Thoracic aorta (tissue), 2 donors: ENCODE data around the gene HOXC10. TPM values are rescaled to one million over a fixed set of nuclear protein-coding genes. Genes with fewer than 3 reads are reported as not detected.

Source experiments
- ATAC-seq: fragments of 150-250 bp; one replicate; pipeline ENCODE4 v1.8.0; 2017; ENCODE audit warnings: low read depth; ENCODE audit not compliant: insufficient number of reproducible peaks, low FRiP score
- DNase-seq: peaks from one replicate; pipeline ENCODE4 v3.0.0-alpha.2; 2020; ENCODE audit warnings: low spot score
- H3K27ac ChIP-seq, 2 donors: fragments of 200-600 bp; sonication (generic); 1 replicate in 1 of 2; 2 replicates in 1 of 2; pipeline ENCODE4 v1.5.1; 2016; ENCODE audit warnings: mild to moderate bottlenecking in 2 of 2, moderate library complexity in 2 of 2
- H3K27me3 ChIP-seq: fragments of 200-600 bp; sonication (generic); replicated peaks from 2 replicates; pipeline ENCODE4 v1.6.0; 2016; ENCODE audit warnings: mild to moderate bottlenecking; ENCODE audit not compliant: insufficient read depth
- H3K36me3 ChIP-seq: fragments of 200-600 bp; sonication (generic); one replicate; pipeline ENCODE4 v1.5.1; 2016
- H3K4me1 ChIP-seq, 2 donors: fragments of 200-600 bp; sonication (generic); 1 replicate in 1 of 2; 2 replicates in 1 of 2; pipeline versions ENCODE4 v1.5.1 to v1.6.0; 2016; ENCODE audit warnings: low read depth in 2 of 2, mild to moderate bottlenecking in 1 of 2; ENCODE audit not compliant: control insufficient read depth in 1 of 2
- H3K4me3 ChIP-seq: fragments of 200-600 bp; sonication (generic); 2 replicates; pipeline ENCODE4 v1.5.1; 2016; ENCODE audit warnings: mild to moderate bottlenecking
- H3K9me3 ChIP-seq: fragments of 200-600 bp; sonication (generic); 2 replicates; pipeline ENCODE4 v1.5.1; 2016
- total RNA-seq, 2 donors: library from RNA; depleted of rRNA; stranded (reverse); fragments of >200 nt; gene quantifications; one replicate each; pipeline versions ENCODE4 v1.1.0 to v1.2.3, GENCODE V29; 2016
- TF ChIP-seq, protein P1 (sequence below): fragments of 200-600 bp; sonication (generic); IDR thresholded peaks from one replicate; pipeline ENCODE4 v1.5.1; 2019; ENCODE audit warnings: antibody characterized with exemption

HOXC10 gene
- total RNA-seq, 2 donors from 2014 or later, result not detected

DNA sequence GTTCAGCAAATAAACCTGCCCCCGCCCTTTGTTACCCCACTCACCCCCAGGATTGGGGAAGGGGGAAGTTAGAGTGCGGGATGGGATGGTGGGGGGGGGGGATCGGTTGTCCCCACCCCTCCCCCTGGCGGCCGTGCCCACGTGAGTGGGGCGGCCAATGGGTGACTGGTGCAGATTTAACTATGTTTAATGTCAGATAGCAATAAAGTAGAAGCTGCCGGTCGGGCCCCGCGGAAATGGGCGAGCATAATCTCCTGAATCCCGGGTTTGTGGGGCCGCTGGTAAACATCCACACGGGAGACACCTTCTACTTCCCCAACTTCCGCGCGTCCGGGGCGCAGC is 30.3 kb upstream of the HOXC10 start, which contains the start of gene HOXC12:
Gene HOXC12, plus strand, starts transcription at position 210 of the 342 bp plus-strand sequence. Its CDS starts 27 bp downstream, at position 237.
- no peak for ATAC-seq
- Histone ChIP-seq H3K36me3 (no peaks in the 10 kb centered on the region), H3K4me1 (peaks cover 0 to 11% of the 10 kb centered on the region in 2 donors), H3K27me3 (peaks cover 40% of the 10 kb centered on the region), H3K4me3 (no peak within 1 kb of the TSS), H3K27ac (peak within 1 kb of the TSS in 1 of 2 donors; percentile 35), H3K9me3 (no peaks in the 10 kb centered on the region)
- DNase-seq, result no peak
- TF ChIP-seq, protein P1, sequence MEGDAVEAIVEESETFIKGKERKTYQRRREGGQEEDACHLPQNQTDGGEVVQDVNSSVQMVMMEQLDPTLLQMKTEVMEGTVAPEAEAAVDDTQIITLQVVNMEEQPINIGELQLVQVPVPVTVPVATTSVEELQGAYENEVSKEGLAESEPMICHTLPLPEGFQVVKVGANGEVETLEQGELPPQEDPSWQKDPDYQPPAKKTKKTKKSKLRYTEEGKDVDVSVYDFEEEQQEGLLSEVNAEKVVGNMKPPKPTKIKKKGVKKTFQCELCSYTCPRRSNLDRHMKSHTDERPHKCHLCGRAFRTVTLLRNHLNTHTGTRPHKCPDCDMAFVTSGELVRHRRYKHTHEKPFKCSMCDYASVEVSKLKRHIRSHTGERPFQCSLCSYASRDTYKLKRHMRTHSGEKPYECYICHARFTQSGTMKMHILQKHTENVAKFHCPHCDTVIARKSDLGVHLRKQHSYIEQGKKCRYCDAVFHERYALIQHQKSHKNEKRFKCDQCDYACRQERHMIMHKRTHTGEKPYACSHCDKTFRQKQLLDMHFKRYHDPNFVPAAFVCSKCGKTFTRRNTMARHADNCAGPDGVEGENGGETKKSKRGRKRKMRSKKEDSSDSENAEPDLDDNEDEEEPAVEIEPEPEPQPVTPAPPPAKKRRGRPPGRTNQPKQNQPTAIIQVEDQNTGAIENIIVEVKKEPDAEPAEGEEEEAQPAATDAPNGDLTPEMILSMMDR, result no peak

DNA sequence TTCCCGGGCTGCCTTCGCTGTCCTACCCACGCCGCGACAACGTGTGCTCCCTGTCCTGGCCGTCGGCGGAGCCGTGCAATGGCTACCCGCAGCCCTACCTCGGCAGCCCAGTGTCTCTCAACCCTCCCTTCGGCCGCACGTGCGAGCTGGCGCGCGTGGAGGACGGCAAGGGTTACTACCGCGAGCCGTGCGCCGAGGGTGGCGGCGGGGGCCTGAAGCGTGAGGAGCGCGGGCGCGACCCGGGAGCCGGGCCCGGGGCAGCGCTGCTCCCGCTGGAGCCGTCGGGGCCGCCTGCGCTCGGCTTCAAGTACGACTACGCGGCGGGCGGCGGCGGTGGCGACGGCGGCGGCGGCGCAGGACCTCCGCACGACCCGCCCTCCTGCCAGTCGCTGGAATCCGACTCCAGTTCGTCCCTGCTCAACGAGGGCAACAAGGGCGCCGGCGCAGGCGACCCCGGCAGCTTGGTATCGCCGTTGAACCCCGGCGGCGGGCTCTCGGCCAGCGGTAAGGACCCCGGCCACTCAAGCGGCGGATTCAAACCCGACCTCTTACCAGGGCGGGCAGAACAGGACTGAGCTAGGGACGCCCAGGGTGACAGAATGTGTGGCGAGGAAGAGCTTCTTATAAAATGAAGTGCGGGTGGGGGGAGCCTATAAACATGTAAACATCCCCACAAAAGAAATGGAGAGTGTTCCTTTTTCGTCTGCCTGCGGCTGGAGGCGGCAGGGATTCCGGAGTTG is 29.7 kb upstream of the HOXC10 start:
- no peak overlapping the region for H3K4me3 ChIP-seq
- peak overlapping the region in 1 of 2 donors; percentile 35 for H3K27ac ChIP-seq
- no peaks in the 10 kb centered on the region for H3K9me3 ChIP-seq
- H3K36me3 ChIP-seq, result no peaks in the 10 kb centered on the region
- H3K4me1 ChIP-seq, result peaks cover 0 to 11% of the 10 kb centered on the region in 2 donors
- TF ChIP-seq, protein P1, result no peak
- H3K27me3 ChIP-seq, result peaks cover 36% of the 10 kb centered on the region
- ATAC-seq, result no peak
- no peak for DNase-seq

DNA sequence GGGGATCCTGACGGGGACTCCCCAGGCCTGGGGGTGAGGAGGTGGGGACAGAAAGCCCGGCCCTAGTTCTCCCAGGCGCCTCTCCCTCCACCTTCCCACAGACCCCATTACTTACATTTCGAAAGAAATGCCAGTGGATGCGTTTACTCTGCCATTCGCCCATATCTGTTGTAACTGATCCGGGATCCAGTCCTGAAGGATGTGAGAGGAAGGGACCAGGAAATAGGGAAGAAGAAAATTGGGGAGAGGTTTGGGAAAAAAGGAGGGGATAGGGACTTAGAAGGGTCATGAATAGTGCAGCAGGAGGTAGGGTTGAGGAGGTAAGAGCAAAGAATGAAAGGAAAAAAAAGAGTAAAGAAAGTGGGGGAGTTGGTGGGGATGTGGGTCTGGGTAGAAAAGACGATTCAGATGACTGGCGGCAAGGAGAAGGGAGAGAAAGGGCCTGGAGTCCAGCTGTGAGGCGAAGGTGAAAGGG is 29.1 kb upstream of the HOXC10 start:
- Histone ChIP-seq H3K36me3 (no peaks in the 10 kb centered on the region), H3K27me3 (peaks cover 36% of the 10 kb centered on the region), H3K9me3 (no peaks in the 10 kb centered on the region), H3K4me1 (peaks cover 0 to 11% of the 10 kb centered on the region in 2 donors), H3K27ac (peak overlapping the region in 1 of 2 donors; percentile 35), H3K4me3 (no peak overlapping the region)
- ATAC-seq (no peak), DNase-seq (no peak)
- TF ChIP-seq, protein P1, result no peak

DNA sequence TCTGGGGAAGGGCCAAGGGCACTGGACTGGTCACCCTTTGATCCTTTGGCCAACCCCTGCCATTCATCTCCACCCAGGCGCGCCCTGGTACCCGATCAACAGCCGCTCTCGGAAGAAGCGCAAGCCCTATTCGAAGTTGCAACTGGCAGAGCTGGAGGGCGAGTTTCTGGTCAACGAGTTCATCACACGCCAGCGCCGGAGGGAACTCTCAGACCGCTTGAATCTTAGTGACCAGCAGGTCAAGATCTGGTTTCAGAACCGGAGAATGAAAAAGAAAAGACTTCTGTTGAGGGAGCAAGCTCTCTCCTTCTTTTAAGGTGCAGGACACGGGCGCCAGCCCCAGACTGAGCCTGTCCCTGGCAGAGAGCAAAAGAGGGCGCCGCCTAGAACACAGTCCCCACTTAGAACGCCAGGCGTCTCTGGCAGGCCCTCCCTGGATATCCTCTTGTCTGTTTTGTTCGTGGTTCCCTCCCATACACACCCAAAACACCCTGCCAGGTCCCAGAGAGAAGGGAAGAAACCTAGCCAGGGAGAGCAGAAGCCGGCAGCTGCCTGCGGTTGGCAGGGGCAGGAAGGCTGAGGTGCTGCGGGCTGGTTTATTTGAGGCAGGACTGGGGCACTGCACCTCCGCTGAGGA is 28.6 kb upstream of the HOXC10 start:
- ATAC-seq (no peak), DNase-seq (no peak)
- H3K27ac ChIP-seq, result no peak overlapping the region
- no peaks in the 10 kb centered on the region for H3K36me3 ChIP-seq
- H3K27me3 ChIP-seq, result peaks cover 31% of the 10 kb centered on the region
- no peak overlapping the region for H3K4me3 ChIP-seq
- TF ChIP-seq, protein P1, result no peak
- peaks cover 0 to 11% of the 10 kb centered on the region in 2 donors for H3K4me1 ChIP-seq
- H3K9me3 ChIP-seq, result no peaks in the 10 kb centered on the region

DNA sequence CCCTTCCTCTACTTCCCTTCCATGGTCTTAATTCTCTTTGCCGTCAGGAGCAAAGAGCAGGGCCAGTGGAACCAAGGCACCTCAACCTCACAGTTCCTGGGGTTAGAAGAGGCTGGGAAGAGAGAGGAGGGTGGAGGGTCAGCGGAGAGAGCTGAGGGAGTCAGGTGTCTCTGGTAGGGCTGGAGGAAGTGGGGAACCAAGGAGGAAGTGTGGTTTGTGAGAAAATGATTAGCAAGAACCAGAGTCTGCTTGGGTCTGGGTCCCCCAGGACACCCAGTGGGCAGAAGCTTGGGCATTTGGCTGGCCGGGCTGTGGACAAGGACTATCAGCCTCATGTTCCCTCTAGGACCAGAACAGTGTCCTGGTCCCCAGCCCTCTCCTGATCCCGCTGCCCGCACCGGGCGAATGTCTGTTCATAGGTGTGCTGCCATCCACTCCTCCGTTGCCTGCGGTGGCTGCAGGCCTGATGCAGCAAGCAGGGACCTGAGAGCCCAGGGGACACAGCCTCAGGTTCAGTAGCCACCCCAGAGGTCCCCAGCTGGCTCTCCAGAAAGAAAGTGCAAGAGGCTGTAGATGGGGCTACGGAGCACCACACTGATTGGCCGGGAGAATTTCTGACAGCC is 27.9 kb upstream of the HOXC10 start:
- TF ChIP-seq, protein P1, result no peak
- Histone ChIP-seq H3K4me1 (peaks cover 0 to 11% of the 10 kb centered on the region in 2 donors), H3K9me3 (no peaks in the 10 kb centered on the region), H3K27ac (no peak overlapping the region), H3K4me3 (no peak overlapping the region), H3K27me3 (peaks cover 35% of the 10 kb centered on the region), H3K36me3 (no peaks in the 10 kb centered on the region)
- DNase-seq, result no peak
- ATAC-seq, result no peak
